Neuronal stem cell (in vitro differentiated cells): ENCODE results near the gene ECPAS.

Source experiments
- DNase-seq: peaks from one replicate; pipeline ENCODE4 v3.0.0-alpha.2; 2013; ENCODE audit warnings: low spot score
- H2AFZ ChIP-seq: one replicate; pipeline ENCODE4 v1.6.1; 2013; ENCODE audit warnings: mild to moderate bottlenecking, low read length, inconsistent platforms
- H2AK5ac ChIP-seq: 2 replicates; pipeline ENCODE4 v1.6.1; 2013; ENCODE audit warnings: low read depth, mild to moderate bottlenecking, inconsistent platforms, low read length, moderate library complexity, mixed read lengths
- H2BK120ac ChIP-seq: 2 replicates; pipeline ENCODE4 v1.6.1; 2013; ENCODE audit warnings: low read depth, mild to moderate bottlenecking, inconsistent platforms, low read length, moderate library complexity, mixed read lengths
- H2BK12ac ChIP-seq: one replicate; pipeline ENCODE4 v1.6.1; 2013; ENCODE audit warnings: low read length, inconsistent platforms
- H2BK15ac ChIP-seq: 2 replicates; pipeline ENCODE4 v1.6.1; 2013; ENCODE audit warnings: mild to moderate bottlenecking, low read length, inconsistent platforms, mixed read lengths
- H2BK5ac ChIP-seq: one replicate; pipeline ENCODE4 v1.6.1; 2013; ENCODE audit warnings: inconsistent platforms, mild to moderate bottlenecking, low read length, moderate library complexity
- H3K14ac ChIP-seq: one replicate; pipeline ENCODE4 v1.6.1; 2013; ENCODE audit warnings: low read length, inconsistent platforms
- H3K18ac ChIP-seq: 2 replicates; pipeline ENCODE4 v1.6.1; 2013; ENCODE audit warnings: low read length, inconsistent platforms
- H3K23ac ChIP-seq: 2 replicates; pipeline ENCODE4 v1.6.1; 2013; ENCODE audit warnings: low read depth, mild to moderate bottlenecking, mixed read lengths, low read length, inconsistent platforms; ENCODE audit not compliant: poor library complexity
- H3K27ac ChIP-seq: replicated peaks from 3 replicates; pipeline ENCODE4 v1.5.1; 2013; ENCODE audit warnings: low read length, inconsistent platforms
- H3K27me3 ChIP-seq, 3 experiments: 2 replicates each; pipeline ENCODE4 v1.6.1; 2013; ENCODE audit warnings: low read length in 3 of 3, mild to moderate bottlenecking in 2 of 3, inconsistent platforms in 1 of 3, low read depth in 1 of 3, mixed read lengths in 1 of 3, moderate library complexity in 1 of 3; ENCODE audit not compliant: control insufficient read depth in 3 of 3, insufficient read depth in 3 of 3
- H3K36me3 ChIP-seq, 2 donors: replicated peaks in 1 of 2; 2 replicates each; pipeline ENCODE4 v1.6.1; 2013; ENCODE audit warnings: low read length in 2 of 2; ENCODE audit not compliant: control insufficient read depth in 2 of 2, insufficient read depth in 2 of 2
- H3K4ac ChIP-seq: 2 replicates; pipeline ENCODE4 v1.6.1; 2013; ENCODE audit warnings: inconsistent platforms, mild to moderate bottlenecking, low read length, moderate library complexity
- H3K4me1 ChIP-seq, 2 donors: 1 replicate in 1 of 2; 2 replicates in 1 of 2; pipeline ENCODE4 v1.6.1; 2013; ENCODE audit warnings: low read length in 2 of 2, low read depth in 1 of 2; ENCODE audit not compliant: control insufficient read depth in 2 of 2, insufficient read depth in 1 of 2
- H3K4me2 ChIP-seq: one replicate; pipeline ENCODE4 v1.6.1; 2013; ENCODE audit warnings: mild to moderate bottlenecking, low read length, inconsistent platforms; ENCODE audit not compliant: insufficient read depth, poor library complexity, severe bottlenecking
- H3K4me3 ChIP-seq, 2 donors: 2 replicates each; pipeline ENCODE4 v1.5.1; 2013; ENCODE audit warnings: low read length in 2 of 2, mild to moderate bottlenecking in 2 of 2, inconsistent platforms in 1 of 2, moderate library complexity in 1 of 2
- H3K79me1 ChIP-seq: one replicate; pipeline ENCODE4 v1.6.1; 2013; ENCODE audit warnings: low read depth, mild to moderate bottlenecking, inconsistent platforms, low read length, moderate library complexity
- H3K9ac ChIP-seq: one replicate; pipeline ENCODE4 v1.6.1; 2013; ENCODE audit warnings: mild to moderate bottlenecking, low read depth, low read length, inconsistent platforms; ENCODE audit not compliant: poor library complexity
- H3K9me3 ChIP-seq, 2 donors: replicated peaks in 1 of 2; 2 replicates each; pipeline versions ENCODE3 to v1.6.1; 2013; ENCODE audit warnings: low read length in 2 of 2, mild to moderate bottlenecking in 2 of 2, inconsistent platforms in 1 of 2, low read depth in 1 of 2, mixed read lengths in 1 of 2, moderate library complexity in 1 of 2; ENCODE audit not compliant: control insufficient read depth in 2 of 2, insufficient read depth in 1 of 2
- H4K8ac ChIP-seq: one replicate; pipeline ENCODE4 v1.6.1; 2013; ENCODE audit warnings: low read depth, mild to moderate bottlenecking, inconsistent platforms, low read length, moderate library complexity
- H4K91ac ChIP-seq: one replicate; pipeline ENCODE4 v1.6.1; 2013; ENCODE audit warnings: low read length, low read depth, mild to moderate bottlenecking, inconsistent platforms; ENCODE audit not compliant: poor library complexity
- WGBS, 2 donors: extraction: QIAGEN DNeasy Blood & Tissue Kit; methylation state at CpG; one replicate each; pipeline ENCODE4 v1.1.7; 2013; ENCODE audit warnings: missing lambda C conversion rate in 2 of 2, mixed read lengths in 1 of 2; ENCODE audit not compliant: insufficient read length in 2 of 2, insufficient replicate concordance in 1 of 2; ENCODE audit errors: extremely low coverage in 2 of 2; 5-methylcytosine and 5-hydroxymethylcytosine counted together

Gene ECPAS

DNA sequence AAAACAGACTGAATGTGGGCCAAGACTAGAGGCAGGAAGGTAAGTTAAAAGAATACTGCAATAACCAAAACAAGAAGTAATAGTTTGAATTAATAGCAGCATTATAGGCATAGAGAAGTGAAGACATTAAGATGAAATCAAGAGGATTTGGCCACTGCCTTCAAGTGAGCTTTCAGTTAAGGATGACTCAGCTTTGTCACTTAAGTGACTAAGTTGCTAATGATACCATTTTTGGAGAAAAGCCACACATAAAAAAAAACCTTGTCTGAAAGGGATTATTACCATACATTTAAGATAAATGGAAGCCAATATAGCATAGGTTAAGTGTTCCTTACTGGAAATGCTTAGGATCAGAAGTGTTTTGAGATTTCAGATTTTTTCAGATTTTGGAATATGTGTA is 57.0 kb downstream of the ECPAS start:
- peaks cover 7 to 98% of the 10 kb centered on the region in 2 donors for H3K36me3 ChIP-seq

DNA sequence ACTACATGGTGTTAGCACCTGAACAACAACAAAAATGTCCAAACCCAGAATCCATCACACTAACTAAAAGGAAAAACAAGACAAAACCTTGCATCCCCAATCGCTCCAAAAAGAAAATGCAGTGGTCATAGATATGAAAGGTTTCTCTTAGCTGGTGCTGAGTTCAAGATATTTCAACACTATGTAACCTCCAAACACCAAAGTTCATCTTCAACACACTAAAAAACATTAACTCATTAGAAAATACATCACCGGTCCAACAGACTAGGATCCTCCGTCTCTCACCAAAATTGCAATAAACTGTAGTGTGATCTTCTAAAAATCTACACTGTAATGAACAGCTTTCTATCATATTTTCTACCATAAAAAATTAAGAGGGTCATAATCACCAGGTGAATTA is 60.8 kb downstream of the ECPAS start:
- no CpG with 5 or more reads among the region's 3 CpGs for WGBS, 2 donors
- no peak overlapping the region for H3K27ac ChIP-seq

More for the DNA sequence above, 57.0 kb downstream of the ECPAS start:
- Histone ChIP-seq H2AK5ac (no peak overlapping the region), H3K4me1 (no peaks in the 10 kb centered on the region), H4K8ac (no peak overlapping the region), H2AFZ (no peak overlapping the region), H2BK15ac (no peak overlapping the region), H3K4me3 (no peak overlapping the region), H2BK12ac (no peak overlapping the region), H3K9me3 (no peaks in the 10 kb centered on the region), H3K14ac (no peak overlapping the region), H3K27me3 (no peaks in the 10 kb centered on the region), H3K79me1 (no peaks in the 10 kb centered on the region), H2BK5ac (no peak overlapping the region), H4K91ac (no peak overlapping the region), H3K27ac (no peak overlapping the region), H3K9ac (no peak overlapping the region), H3K4ac (no peak overlapping the region), H3K23ac (no peak overlapping the region), H2BK120ac (no peak overlapping the region), H3K4me2 (no peak overlapping the region), H3K18ac (no peak overlapping the region)
- no peak for DNase-seq

DNA sequence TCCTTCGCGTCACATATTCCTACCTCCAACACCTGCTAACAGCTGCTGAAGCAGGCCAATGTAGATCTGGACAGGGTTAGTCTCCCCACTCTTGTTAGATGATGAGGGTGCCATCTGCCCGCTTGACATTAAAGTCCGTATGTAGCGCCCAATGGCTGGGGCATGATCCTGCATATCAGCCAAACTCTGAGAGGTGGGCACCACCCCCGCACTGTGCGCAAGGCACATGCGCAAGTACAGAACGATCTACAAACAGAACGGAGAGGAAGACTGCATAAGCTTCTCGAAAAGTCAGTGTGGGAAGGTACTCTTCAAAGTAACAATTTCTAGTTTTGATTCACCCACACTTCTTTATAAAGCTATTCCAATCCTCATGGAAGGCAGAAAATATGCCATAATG is 69.8 kb downstream of the ECPAS start:
- H3K4me3 ChIP-seq, result no peak overlapping the region
- H3K4me1 ChIP-seq, result no peaks in the 10 kb centered on the region
- H3K27me3 ChIP-seq, result no peaks in the 10 kb centered on the region
- H3K79me1 ChIP-seq, result no peaks in the 10 kb centered on the region
- H3K23ac ChIP-seq, result no peak overlapping the region
- peaks cover 9 to 98% of the 10 kb centered on the region in 2 donors for H3K36me3 ChIP-seq
- no peak overlapping the region for H2BK120ac ChIP-seq
- no peak overlapping the region for H3K18ac ChIP-seq
- H2BK15ac ChIP-seq, result no peak overlapping the region
- H3K4ac ChIP-seq, result no peak overlapping the region
- no peak overlapping the region for H4K8ac ChIP-seq
- no peak overlapping the region for H3K14ac ChIP-seq
- WGBS, 2 donors, result no CpG with 5 or more reads among the region's 11 CpGs
- no peak overlapping the region for H3K4me2 ChIP-seq
- no peak overlapping the region for H2AK5ac ChIP-seq
- H3K9ac ChIP-seq, result no peak overlapping the region
- H4K91ac ChIP-seq, result no peak overlapping the region
- H2AFZ ChIP-seq, result no peak overlapping the region
- H2BK12ac ChIP-seq, result no peak overlapping the region
- H2BK5ac ChIP-seq, result no peak overlapping the region
- H3K9me3 ChIP-seq, result no peaks in the 10 kb centered on the region
- H3K27ac ChIP-seq, result no peak overlapping the region
- no peak for DNase-seq

More for the DNA sequence above, 60.8 kb downstream of the ECPAS start:
- no peak for DNase-seq
- no peak overlapping the region for H2BK120ac ChIP-seq
- no peak overlapping the region for H3K9ac ChIP-seq
- no peaks in the 10 kb centered on the region for H3K79me1 ChIP-seq
- H3K4me1 ChIP-seq, result no peaks in the 10 kb centered on the region
- no peak overlapping the region for H3K23ac ChIP-seq
- H3K4ac ChIP-seq, result no peak overlapping the region
- H4K8ac ChIP-seq, result no peak overlapping the region
- H3K18ac ChIP-seq, result no peak overlapping the region
- no peak overlapping the region for H3K4me3 ChIP-seq
- no peak overlapping the region for H2AFZ ChIP-seq
- no peak overlapping the region for H3K14ac ChIP-seq
- no peak overlapping the region for H4K91ac ChIP-seq
- H2BK5ac ChIP-seq, result no peak overlapping the region
- H3K4me2 ChIP-seq, result no peak overlapping the region
- H3K9me3 ChIP-seq, result no peaks in the 10 kb centered on the region
- H2AK5ac ChIP-seq, result no peak overlapping the region
- H3K27me3 ChIP-seq, result no peaks in the 10 kb centered on the region
- H3K36me3 ChIP-seq, result peaks cover 4 to 98% of the 10 kb centered on the region in 2 donors
- no peak overlapping the region for H2BK12ac ChIP-seq
- no peak overlapping the region for H2BK15ac ChIP-seq

DNA sequence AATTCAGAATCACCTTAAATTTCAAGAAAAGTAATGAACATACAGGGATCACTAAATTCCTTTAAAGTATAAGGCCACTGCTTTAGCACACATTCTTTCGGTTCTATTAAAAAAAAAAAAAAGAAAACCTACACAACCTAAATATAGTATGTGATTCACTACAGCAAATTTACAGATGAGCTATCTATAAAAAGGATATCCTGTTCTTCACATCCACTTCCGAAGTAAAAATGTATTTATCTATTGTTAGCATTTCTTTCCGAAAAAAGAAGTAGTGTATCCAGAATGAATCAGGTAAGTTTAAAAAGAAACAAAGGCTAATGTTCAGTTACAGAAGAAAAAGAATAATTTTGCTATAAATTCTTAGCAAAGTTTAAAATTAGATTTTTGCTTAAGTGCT is 70.2 kb downstream of the ECPAS start:
- H4K8ac ChIP-seq, result no peak overlapping the region
- H4K91ac ChIP-seq, result no peak overlapping the region
- H3K23ac ChIP-seq, result no peak overlapping the region
- no peaks in the 10 kb centered on the region for H3K79me1 ChIP-seq
- no peak overlapping the region for H3K18ac ChIP-seq
- H2BK12ac ChIP-seq, result no peak overlapping the region
- no peak overlapping the region for H3K4me2 ChIP-seq
- H3K27ac ChIP-seq, result no peak overlapping the region
- no peaks in the 10 kb centered on the region for H3K9me3 ChIP-seq
- H3K4ac ChIP-seq, result no peak overlapping the region
- no peak overlapping the region for H3K9ac ChIP-seq
- peaks cover 9 to 98% of the 10 kb centered on the region in 2 donors for H3K36me3 ChIP-seq
- no peak overlapping the region for H3K14ac ChIP-seq
- no peak overlapping the region for H2BK120ac ChIP-seq
- H3K4me1 ChIP-seq, result no peaks in the 10 kb centered on the region
- H2AK5ac ChIP-seq, result no peak overlapping the region
- WGBS, 2 donors, result no CpG with 5 or more reads among the region's 3 CpGs
- DNase-seq, result no peak
- no peak overlapping the region for H2BK5ac ChIP-seq
- H2BK15ac ChIP-seq, result no peak overlapping the region
- no peak overlapping the region for H2AFZ ChIP-seq
- no peak overlapping the region for H3K4me3 ChIP-seq
- H3K27me3 ChIP-seq, result no peaks in the 10 kb centered on the region
